Caco-2 (cell line): ENCODE results near the gene RFTN1. TPM values are rescaled to one million over a fixed set of nuclear protein-coding genes. Genes with fewer than 3 reads are reported as not detected.

Source experiments
- BruUV-seq: library from RNA; stranded (reverse); fragments of 400-500 nt; replicated peaks from 2 replicates; lab custom pipeline; 2021; lab: Mats Ljungman, UMichigan
- CTCF ChIA-PET: fragments of 300-600 bp; sonication (Branson Sonifier 250); formaldehyde crosslinking; loops from one replicate; lab custom pipeline; 2022; ENCODE audit warnings: antibody characterized with exemption; lab: Charles Lee
- POLR2A ChIA-PET: fragments of 300-600 bp; sonication (Branson Sonifier 250); formaldehyde crosslinking; loops from one replicate; lab custom pipeline; 2022; ENCODE audit warnings: antibody characterized with exemption; lab: Charles Lee
- DNase-seq, 2 experiments: peaks; one replicate each; pipeline versions ENCODE4 v3.0.0 to v3.0.0-alpha.2; 2020 to 2022
- H3K27me3 ChIP-seq: replicated peaks from 2 replicates; pipeline ENCODE4 v1.6.0; 2011; ENCODE audit warnings: low read length; ENCODE audit not compliant: control insufficient read depth, insufficient read depth
- H3K36me3 ChIP-seq: 2 replicates; pipeline ENCODE4 v1.5.1; 2011; ENCODE audit warnings: low read length; ENCODE audit not compliant: control insufficient read depth, insufficient read depth
- H3K4me1 ChIP-seq: fragments of 250-450 bp; sonication (Bioruptor Pico); 2 replicates; pipeline ENCODE4 v1.5.1; 2020; ENCODE audit warnings: mild to moderate bottlenecking
- H3K4me3 ChIP-seq: 2 replicates; pipeline ENCODE4 v1.5.1; 2011; ENCODE audit warnings: low read depth, mild to moderate bottlenecking, control low read depth, low read length
- H3K9me3 ChIP-seq: fragments of 250-450 bp; sonication (Bioruptor Pico); 2 replicates; pipeline ENCODE4 v1.5.1; 2020; ENCODE audit warnings: mild to moderate bottlenecking, moderate library complexity
- H3K27ac Mint-ChIP-seq: one replicate; pipeline ENCODE4 v1.8.0; 2022; ENCODE audit warnings: mixed read lengths; ENCODE audit not compliant: unreplicated experiment
- H3K27me3 Mint-ChIP-seq: one replicate; pipeline ENCODE4 v1.8.0; 2022; ENCODE audit warnings: mixed read lengths; ENCODE audit not compliant: insufficient read depth, unreplicated experiment
- H3K36me3 Mint-ChIP-seq: one replicate; pipeline ENCODE4 v1.8.0; 2022; ENCODE audit warnings: mild to moderate bottlenecking, mixed read lengths; ENCODE audit not compliant: insufficient read depth, unreplicated experiment
- H3K4me1 Mint-ChIP-seq: one replicate; pipeline ENCODE4 v1.8.0; 2022; ENCODE audit warnings: low read depth, mixed read lengths; ENCODE audit not compliant: unreplicated experiment
- H3K4me3 Mint-ChIP-seq: one replicate; pipeline ENCODE4 v1.8.0; 2022; ENCODE audit warnings: mild to moderate bottlenecking, moderate library complexity, mixed read lengths; ENCODE audit not compliant: unreplicated experiment
- H3K9me3 Mint-ChIP-seq: one replicate; pipeline ENCODE4 v1.8.0; 2022; ENCODE audit warnings: mixed read lengths; ENCODE audit not compliant: unreplicated experiment
- intact Hi-C: fragments of 100-400 bp; cut with micrococcal nuclease; formaldehyde crosslinking; loops from one replicate; pipeline ENCODE4 v1.10.0; 2022; ENCODE audit not compliant: unreplicated experiment
- total RNA-seq: library from RNA; stranded (reverse); gene quantifications from 2 replicates; pipeline ENCODE4 v1.2.3, GENCODE V29; 2022
- TF ChIP-seq, protein P1 (sequence below), 2 experiments: fragments of 200-600 bp in 1 of 2; IDR thresholded peaks; 1 replicate in 1 of 2; 2 replicates in 1 of 2; pipeline versions ENCODE4 v1.5.1 to v1.8.0; 2011 to 2022; ENCODE audit warnings: antibody characterized with exemption in 1 of 2, control low read depth in 1 of 2, inconsistent platforms in 1 of 2, low read depth in 1 of 2, low read length in 1 of 2, mild to moderate bottlenecking in 1 of 2, moderate library complexity in 1 of 2; ENCODE audit not compliant: insufficient read depth in 1 of 2, severe bottlenecking in 1 of 2, unreplicated experiment in 1 of 2

Gene RFTN1
- total RNA-seq, 1 experiment from 2014 or later: 10.2 TPM

DNA sequence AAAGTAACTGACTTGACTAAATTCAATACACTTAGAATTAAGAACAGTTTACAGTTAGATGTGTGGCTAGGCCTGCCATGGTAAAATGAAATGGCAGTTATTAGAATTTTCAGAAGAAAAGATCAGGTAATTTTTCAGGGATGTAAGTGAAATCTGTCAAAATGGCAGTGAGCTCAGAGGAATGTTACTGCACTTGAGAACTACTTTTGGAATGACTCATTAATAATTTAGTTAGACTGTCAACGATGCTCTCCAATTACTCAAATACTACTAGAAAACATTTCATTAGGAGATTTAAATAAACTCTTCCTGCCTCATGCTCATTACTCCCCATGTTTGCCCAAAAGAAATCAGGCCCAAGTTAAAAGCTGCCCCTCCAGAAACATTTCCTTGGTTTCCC, 84.4 kb downstream of the RFTN1 start:
- Mint-ChIP-seq H3K36me3 (no peaks in the 10 kb centered on the region), H3K27me3 (no peaks in the 10 kb centered on the region), H3K4me1 (no peaks in the 10 kb centered on the region), H3K27ac (no peak overlapping the region), H3K4me3 (no peak overlapping the region), H3K9me3 (no peaks in the 10 kb centered on the region)
- ChIA-PET CTCF (no interaction called here), POLR2A (no interaction called here)
- H3K9me3 ChIP-seq: no peaks in the 10 kb centered on the region
- no peaks in the 10 kb centered on the region for H3K36me3 ChIP-seq
- TF ChIP-seq, protein P1, sequence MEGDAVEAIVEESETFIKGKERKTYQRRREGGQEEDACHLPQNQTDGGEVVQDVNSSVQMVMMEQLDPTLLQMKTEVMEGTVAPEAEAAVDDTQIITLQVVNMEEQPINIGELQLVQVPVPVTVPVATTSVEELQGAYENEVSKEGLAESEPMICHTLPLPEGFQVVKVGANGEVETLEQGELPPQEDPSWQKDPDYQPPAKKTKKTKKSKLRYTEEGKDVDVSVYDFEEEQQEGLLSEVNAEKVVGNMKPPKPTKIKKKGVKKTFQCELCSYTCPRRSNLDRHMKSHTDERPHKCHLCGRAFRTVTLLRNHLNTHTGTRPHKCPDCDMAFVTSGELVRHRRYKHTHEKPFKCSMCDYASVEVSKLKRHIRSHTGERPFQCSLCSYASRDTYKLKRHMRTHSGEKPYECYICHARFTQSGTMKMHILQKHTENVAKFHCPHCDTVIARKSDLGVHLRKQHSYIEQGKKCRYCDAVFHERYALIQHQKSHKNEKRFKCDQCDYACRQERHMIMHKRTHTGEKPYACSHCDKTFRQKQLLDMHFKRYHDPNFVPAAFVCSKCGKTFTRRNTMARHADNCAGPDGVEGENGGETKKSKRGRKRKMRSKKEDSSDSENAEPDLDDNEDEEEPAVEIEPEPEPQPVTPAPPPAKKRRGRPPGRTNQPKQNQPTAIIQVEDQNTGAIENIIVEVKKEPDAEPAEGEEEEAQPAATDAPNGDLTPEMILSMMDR (IDR thresholded peaks at IDR 0.05; ENCODE audit: insufficient read depth in 1 of 2, low read depth in 1 of 2, low read length in 1 of 2, severe bottlenecking in 1 of 2, unreplicated experiment in 1 of 2): no peak
- no TSS peak for BruUV-seq
- intact Hi-C loops: no loop called here
- no peak overlapping the region for H3K4me3 ChIP-seq
- H3K27me3 ChIP-seq: no peaks in the 10 kb centered on the region
- no peak for DNase-seq
- no peaks in the 10 kb centered on the region for H3K4me1 ChIP-seq

DNA sequence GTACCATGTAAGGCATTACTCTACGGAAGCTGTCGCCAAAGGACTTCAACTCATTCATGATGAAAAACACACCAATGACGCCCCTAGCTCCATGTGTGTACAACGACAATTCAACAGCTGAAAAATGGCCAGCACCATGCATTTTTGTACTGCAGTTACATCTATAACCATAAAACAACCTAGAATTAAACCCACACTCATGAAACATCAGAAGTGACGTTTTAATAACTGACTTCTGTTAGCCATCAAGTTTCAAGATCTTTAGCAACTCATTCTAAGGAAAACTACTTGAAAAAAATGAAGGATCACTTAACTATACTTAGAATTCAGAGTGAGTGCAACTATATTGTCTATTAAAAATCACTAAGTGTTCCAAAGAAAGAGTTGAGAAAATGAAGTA, 84.9 kb downstream of the RFTN1 start:
- Histone ChIP-seq H3K36me3 (no peaks in the 10 kb centered on the region), H3K9me3 (no peaks in the 10 kb centered on the region), H3K4me1 (no peaks in the 10 kb centered on the region), H3K4me3 (no peak overlapping the region), H3K27me3 (no peaks in the 10 kb centered on the region)
- DNase-seq: no peak
- no peaks in the 10 kb centered on the region for H3K36me3 Mint-ChIP-seq
- no peaks in the 10 kb centered on the region for H3K9me3 Mint-ChIP-seq
- no peak overlapping the region for H3K27ac Mint-ChIP-seq
- no peaks in the 10 kb centered on the region for H3K27me3 Mint-ChIP-seq
- POLR2A ChIA-PET: no interaction called here
- intact Hi-C loops: no loop called here
- no peaks in the 10 kb centered on the region for H3K4me1 Mint-ChIP-seq
- no peak overlapping the region for H3K4me3 Mint-ChIP-seq
- BruUV-seq: no TSS peak
- CTCF ChIA-PET: no interaction called here
- TF ChIP-seq, protein P1 (IDR thresholded peaks at IDR 0.05; ENCODE audit: insufficient read depth in 1 of 2, low read depth in 1 of 2, low read length in 1 of 2, severe bottlenecking in 1 of 2, unreplicated experiment in 1 of 2): no peak

DNA sequence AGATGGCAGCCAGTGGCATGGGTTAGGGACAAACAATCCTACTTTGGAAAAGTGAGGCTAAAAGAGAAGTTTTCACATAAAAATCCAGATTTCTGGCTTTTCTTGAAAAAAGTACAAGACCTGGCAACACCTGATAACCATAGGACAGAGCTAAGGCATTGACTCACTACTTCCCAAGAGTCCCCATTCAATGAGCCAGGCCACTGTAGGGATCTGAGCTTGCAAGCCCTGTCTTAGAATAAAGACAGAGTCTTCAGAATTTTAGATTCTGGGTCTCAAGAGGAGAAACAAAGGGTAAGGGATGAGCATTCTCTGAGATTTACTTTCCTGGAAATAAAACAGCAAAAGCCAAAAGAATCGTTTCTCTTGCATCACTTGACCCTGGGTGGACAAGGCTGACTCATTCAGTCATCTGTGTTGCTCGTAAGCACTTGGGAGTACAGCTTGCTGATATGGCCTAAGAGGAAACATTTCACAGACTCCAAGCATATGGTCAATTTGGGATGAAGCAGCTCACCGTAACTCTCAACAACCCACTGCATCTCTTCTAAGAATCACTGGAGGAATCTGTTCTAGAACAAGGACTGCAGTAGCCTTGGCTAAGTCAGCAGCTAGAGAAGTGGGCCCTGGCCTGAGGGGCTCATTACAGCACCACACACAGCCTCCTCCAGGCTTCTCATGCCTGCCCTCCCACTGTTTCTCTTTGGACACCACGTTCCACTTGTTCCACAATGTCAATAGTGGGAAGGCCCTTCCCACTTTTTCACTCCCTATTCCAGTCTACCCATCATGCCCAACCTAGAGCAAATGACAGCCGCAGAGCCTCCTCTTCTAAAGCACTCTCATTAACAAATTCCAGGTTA, 86.2 kb downstream of the RFTN1 start:
- Histone ChIP-seq H3K4me1 (no peaks in the 10 kb centered on the region), H3K4me3 (no peak overlapping the region), H3K36me3 (no peaks in the 10 kb centered on the region), H3K27me3 (no peaks in the 10 kb centered on the region), H3K9me3 (no peaks in the 10 kb centered on the region)
- H3K9me3 Mint-ChIP-seq: no peaks in the 10 kb centered on the region
- ChIA-PET CTCF (no interaction called here), POLR2A (no interaction called here)
- BruUV-seq: no TSS peak
- no peak overlapping the region for H3K4me3 Mint-ChIP-seq
- H3K27ac Mint-ChIP-seq: no peak overlapping the region
- DNase-seq: no peak
- H3K36me3 Mint-ChIP-seq: no peaks in the 10 kb centered on the region
- H3K4me1 Mint-ChIP-seq: no peaks in the 10 kb centered on the region
- intact Hi-C loops: no loop called here
- H3K27me3 Mint-ChIP-seq: no peaks in the 10 kb centered on the region
- TF ChIP-seq, protein P1 (IDR thresholded peaks at IDR 0.05; ENCODE audit: insufficient read depth in 1 of 2, low read depth in 1 of 2, low read length in 1 of 2, severe bottlenecking in 1 of 2, unreplicated experiment in 1 of 2): no peak
